VCaP (cell line): ENCODE results near the gene TMEM92.
"Not testable (repeated sequence)": the region's sequence is repeated elsewhere in the genome, so short reads cannot be mapped to it uniquely, and the experiment has no call there.

Experiments used
- H3K27ac ChIP-seq: fragments of 450-650 bp; 2 replicates; pipeline ENCODE4 v1.5.1; 2017
- CTCF ChIP-seq: fragments of 450-650 bp; conservative IDR thresholded peaks from 2 replicates; pipeline ENCODE4 v1.5.1; 2017; ENCODE audit warnings: mild to moderate bottlenecking, moderate library complexity

Gene TMEM92

GRCh38 chr17:50268743-50269275, 5.5 kb upstream of the TMEM92 start:
- no peak for TF ChIP-seq CTCF
- H3K27ac ChIP-seq, result no peak overlapping the region

- TF ChIP-seq CTCF, result peak; percentile 84
These were observed 4.5 kb upstream of the TMEM92 start for GRCh38 chr17:50269477-50270434.

GRCh38 chr17:50270435-50271362, 3.6 kb upstream of the TMEM92 start:
- no peak overlapping the region for H3K27ac ChIP-seq
- peak; percentile 48 for TF ChIP-seq CTCF

More at GRCh38 chr17:50269477-50270434, 4.5 kb upstream of the TMEM92 start:
- no peak overlapping the region for H3K27ac ChIP-seq

GRCh38 chr17:50271363-50271750, 2.9 kb upstream of the TMEM92 start:
- not testable (repeated sequence) for H3K27ac ChIP-seq

GRCh38 chr17:50272246-50272645, 2.0 kb upstream of the TMEM92 start:
- H3K27ac ChIP-seq, result no peak overlapping the region; the same call in 1 of the 2 replicates

GRCh38 chr17:50272711-50273653, 1.3 kb upstream of the TMEM92 start:
- peak; percentile 98 for TF ChIP-seq CTCF
- no peak overlapping the region; the same call in 1 of the 2 replicates for H3K27ac ChIP-seq

More at GRCh38 chr17:50272246-50272645, 2.0 kb upstream of the TMEM92 start:
- TF ChIP-seq CTCF, result no peak

- H3K27ac ChIP-seq, result no peak overlapping the region; the same call in 1 of the 2 replicates
- no peak for TF ChIP-seq CTCF
These were observed 619 bp upstream of the TMEM92 start for GRCh38 chr17:50273654-50274040.
